ENCODE results near the gene CERK. TPM values are rescaled to one million over a fixed set of nuclear protein-coding genes. Genes with fewer than 3 reads are reported as not detected.

CERK gene
- total RNA-seq, 1 experiment from 2014 or later = 45.6 TPM

DNA sequence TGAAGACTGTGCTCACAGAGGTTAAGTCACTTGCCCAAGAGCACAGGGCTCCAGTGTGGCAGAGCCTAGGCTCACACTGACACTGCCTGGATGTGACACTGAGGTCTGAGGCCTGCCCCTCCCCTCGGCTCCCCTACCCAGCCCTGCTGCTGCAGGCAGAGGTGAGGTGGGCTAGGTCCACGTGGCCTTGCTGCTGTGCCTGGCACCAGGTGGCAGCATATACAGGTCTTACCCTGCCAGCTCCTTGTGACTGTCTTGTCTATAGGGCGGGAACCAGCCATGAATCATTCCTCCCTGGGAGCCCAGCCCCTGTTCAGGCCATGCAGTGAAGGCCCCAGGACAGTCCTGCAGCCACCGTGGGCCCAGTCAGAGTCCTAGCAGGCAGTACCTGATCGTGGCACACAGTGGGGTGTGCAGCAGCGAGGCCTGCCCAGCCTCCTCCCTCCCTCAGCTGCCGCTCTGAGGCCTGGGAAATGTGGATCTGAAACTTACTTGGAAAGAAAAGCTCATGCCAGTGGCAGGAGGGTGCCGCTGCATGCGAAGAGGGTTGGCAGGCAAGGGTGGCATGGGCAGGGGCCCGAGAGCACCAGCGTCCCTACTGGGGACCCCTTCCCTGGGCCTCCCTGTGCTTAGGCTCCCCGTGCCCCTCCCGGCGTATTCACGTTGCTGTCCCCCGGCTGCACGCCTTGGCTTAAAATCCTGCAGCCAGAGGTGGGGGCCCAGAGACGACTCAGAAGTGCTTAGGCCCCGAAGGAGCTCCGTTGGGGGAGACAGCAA, 1.2 kb upstream of the CERK start (continued):
- TF ChIP-seq, protein P1, sequence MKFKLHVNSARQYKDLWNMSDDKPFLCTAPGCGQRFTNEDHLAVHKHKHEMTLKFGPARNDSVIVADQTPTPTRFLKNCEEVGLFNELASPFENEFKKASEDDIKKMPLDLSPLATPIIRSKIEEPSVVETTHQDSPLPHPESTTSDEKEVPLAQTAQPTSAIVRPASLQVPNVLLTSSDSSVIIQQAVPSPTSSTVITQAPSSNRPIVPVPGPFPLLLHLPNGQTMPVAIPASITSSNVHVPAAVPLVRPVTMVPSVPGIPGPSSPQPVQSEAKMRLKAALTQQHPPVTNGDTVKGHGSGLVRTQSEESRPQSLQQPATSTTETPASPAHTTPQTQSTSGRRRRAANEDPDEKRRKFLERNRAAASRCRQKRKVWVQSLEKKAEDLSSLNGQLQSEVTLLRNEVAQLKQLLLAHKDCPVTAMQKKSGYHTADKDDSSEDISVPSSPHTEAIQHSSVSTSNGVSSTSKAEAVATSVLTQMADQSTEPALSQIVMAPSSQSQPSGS (CRISPR knock-in tag; IDR thresholded peaks at IDR 0.05; ENCODE audit: borderline replicate concordance, low read depth) = no peak

DNA sequence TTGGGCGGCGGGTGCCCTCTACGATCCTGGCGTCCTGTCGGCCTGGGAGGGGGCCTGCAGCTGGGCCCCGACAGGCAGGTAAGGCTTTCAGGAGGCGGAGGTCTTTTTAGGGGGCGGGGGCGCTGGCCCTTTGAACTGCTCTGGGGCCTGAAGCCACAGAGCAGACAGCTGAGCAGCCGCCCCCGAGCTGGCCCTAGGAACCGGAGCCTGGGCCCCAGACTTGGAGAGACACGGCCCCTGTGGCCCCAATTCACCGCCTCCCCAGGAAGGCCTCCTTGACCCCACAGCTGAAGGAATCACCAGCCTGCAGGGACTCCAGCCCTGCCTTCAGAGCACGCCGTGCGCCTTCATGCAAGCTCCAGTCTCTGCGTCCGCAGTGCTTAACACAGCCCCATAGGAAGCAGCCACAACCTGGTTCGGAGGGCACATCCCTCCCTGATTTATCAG, 618 bp upstream of the CERK start:
- Mint-ChIP-seq H3K4me3 (peak overlapping the region; percentile 65), H3K36me3 (no peaks in the 10 kb centered on the region), H3K9me3 (peaks cover 5% of the 10 kb centered on the region; the same call in 1 of the 2 replicates), H3K27me3 (ENCODE audit: low read depth) (no peaks in the 10 kb centered on the region; the same call in 1 of the 2 replicates), H3K27ac (no peak overlapping the region), H3K4me1 (peaks cover 27% of the 10 kb centered on the region)
- ChIA-PET CTCF (interaction anchor here (1.0 to 2.6 kb wide), 6 partner anchors 18 to 175 kb away, joined by 3 to 13 read pairs (median 4); partner anchors contain the start of gene TBC1D22A), POLR2A (interaction anchor here (0.8 to 1.8 kb wide), 2 partner anchors 24 to 175 kb away, joined by 4 to 6 read pairs; partner anchors contain the start of gene TBC1D22A)
- peak; percentile 24 for ATAC-seq
- no peak for TF ChIP-seq GRHL2 (CRISPR knock-in tag; IDR thresholded peaks at IDR 0.05; ENCODE audit: insufficient replicate concordance, severe bottlenecking)
- TF ChIP-seq ESRRA (CRISPR knock-in tag; IDR thresholded peaks at IDR 0.05; ENCODE audit: borderline replicate concordance) = 0 out of 2 replicates have a peak, but pooled peaks have one; percentile 65
- TF ChIP-seq, protein P2, sequence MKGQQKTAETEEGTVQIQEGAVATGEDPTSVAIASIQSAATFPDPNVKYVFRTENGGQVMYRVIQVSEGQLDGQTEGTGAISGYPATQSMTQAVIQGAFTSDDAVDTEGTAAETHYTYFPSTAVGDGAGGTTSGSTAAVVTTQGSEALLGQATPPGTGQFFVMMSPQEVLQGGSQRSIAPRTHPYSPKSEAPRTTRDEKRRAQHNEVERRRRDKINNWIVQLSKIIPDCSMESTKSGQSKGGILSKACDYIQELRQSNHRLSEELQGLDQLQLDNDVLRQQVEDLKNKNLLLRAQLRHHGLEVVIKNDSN (CRISPR knock-in tag; IDR thresholded peaks at IDR 0.05) = 0 out of 2 replicates have a peak, but pooled peaks have one; percentile 26
- DNase-seq (ENCODE audit: low spot score) = peak; percentile 53

DNA sequence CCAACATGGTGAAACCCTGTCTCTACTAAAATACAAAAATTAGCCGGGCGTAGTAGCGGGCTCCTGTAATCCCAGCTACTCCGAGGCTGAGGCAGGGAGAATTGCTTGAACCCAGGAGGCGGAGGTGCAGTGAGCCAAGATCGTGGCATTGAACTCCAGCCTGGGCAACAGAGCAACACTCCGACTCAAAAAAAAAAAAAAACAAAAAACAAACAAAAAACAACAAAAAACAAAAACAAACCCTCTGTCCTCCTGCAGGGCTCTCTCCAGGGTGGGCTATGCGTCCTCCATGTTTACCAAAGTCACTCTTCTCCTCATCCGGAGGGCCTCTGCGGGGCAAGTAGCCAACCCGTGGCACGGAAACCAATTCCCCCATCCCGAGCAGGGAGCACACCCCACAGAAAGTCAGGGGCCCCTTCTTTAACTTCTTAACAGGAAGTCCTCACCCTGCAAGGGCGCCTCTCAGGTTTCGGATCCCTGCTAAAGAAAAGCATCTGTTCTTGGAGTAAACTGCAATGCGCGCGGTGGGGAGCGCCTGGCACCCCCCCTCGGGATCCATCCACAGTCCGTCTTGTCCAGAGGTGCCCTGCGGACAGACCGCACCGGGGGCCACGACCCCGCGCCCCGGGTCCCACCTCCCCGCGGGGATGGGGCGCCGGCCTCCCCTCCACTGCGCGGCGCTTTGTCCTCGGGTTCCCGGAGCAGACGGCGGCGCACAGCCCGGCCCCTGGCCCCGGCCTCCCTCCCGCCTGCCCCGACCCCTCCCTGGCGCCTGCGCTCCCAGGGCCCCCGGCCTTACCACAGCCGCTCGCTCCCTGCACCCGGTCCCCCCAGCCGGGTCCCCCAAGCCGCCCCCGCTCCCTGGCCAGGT, 712 bp downstream of the CERK start:
- H3K4me3 Mint-ChIP-seq = peak overlapping the region; percentile 89
- peaks cover 31% of the 10 kb centered on the region for H3K4me1 Mint-ChIP-seq
- peak; percentile 37 for ATAC-seq
- no peaks in the 10 kb centered on the region; the same call in 1 of the 2 replicates for H3K27me3 Mint-ChIP-seq (ENCODE audit: low read depth)
- CTCF ChIA-PET = interaction anchor here (1.8 kb wide), 1 partner anchor 173 kb away, joined by 4 read pairs; no protein-coding TSS in a partner anchor
- H3K27ac Mint-ChIP-seq = peak overlapping the region; percentile 83; the same call in 1 of the 2 replicates
- H3K9me3 Mint-ChIP-seq = no peaks in the 10 kb centered on the region
- H3K36me3 Mint-ChIP-seq = no peaks in the 10 kb centered on the region
- DNase-seq (ENCODE audit: low spot score) = peak; percentile 58
- POLR2A ChIA-PET = no interaction called here
- no peak for TF ChIP-seq NFATC4 (CRISPR knock-in tag; IDR thresholded peaks at IDR 0.05)
- TF ChIP-seq FOXP1 (CRISPR knock-in tag; IDR thresholded peaks at IDR 0.05; ENCODE audit: borderline replicate concordance) = no peak
- TF ChIP-seq ZNF423 (CRISPR knock-in tag; IDR thresholded peaks at IDR 0.05) = peak; percentile 45; the same call in 1 of the 2 replicates

DNA sequence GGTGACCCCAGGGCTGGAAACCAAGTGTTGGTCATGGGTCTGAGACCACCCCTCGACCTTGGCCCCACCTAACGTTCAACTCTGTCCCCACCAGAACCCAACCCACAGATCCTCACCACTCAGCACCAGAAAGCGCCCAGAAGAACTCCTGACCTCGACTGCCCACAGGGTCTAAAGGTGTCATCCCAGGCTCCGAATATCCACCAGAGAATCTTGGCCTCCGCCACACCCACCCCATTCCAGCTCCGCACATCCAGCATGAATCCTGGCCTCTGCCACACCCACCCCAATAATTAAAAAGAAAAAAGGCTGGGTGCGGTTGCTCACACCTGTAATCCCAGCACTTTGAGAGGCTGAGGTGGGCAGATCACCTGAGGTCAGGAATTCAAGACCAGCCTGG, 1.3 kb downstream of the CERK start:
- H3K4me3 Mint-ChIP-seq = peak overlapping the region; percentile 89
- H3K9me3 Mint-ChIP-seq = no peaks in the 10 kb centered on the region
- ChIA-PET POLR2A (no interaction called here), CTCF (interaction anchor here (1.2 to 1.8 kb wide), 3 partner anchors 22 to 174 kb away, joined by 3 to 4 read pairs (median 4); no protein-coding TSS in a partner anchor)
- DNase-seq (ENCODE audit: low spot score) = no peak
- no peaks in the 10 kb centered on the region; the same call in 1 of the 2 replicates for H3K27me3 Mint-ChIP-seq (ENCODE audit: low read depth)
- TF ChIP-seq GABPB1 (CRISPR knock-in tag; IDR thresholded peaks at IDR 0.05) (no peak), NFATC4 (CRISPR knock-in tag; IDR thresholded peaks at IDR 0.05) (no peak)
- TF ChIP-seq, protein P3, sequence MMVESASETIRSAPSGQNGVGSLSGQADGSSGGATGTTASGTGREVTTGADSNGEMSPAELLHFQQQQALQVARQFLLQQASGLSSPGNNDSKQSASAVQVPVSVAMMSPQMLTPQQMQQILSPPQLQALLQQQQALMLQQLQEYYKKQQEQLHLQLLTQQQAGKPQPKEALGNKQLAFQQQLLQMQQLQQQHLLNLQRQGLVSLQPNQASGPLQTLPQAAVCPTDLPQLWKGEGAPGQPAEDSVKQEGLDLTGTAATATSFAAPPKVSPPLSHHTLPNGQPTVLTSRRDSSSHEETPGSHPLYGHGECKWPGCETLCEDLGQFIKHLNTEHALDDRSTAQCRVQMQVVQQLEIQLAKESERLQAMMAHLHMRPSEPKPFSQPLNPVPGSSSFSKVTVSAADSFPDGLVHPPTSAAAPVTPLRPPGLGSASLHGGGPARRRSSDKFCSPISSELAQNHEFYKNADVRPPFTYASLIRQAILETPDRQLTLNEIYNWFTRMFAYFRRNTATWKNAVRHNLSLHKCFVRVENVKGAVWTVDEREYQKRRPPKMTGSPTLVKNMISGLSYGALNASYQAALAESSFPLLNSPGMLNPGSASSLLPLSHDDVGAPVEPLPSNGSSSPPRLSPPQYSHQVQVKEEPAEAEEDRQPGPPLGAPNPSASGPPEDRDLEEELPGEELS (CRISPR knock-in tag; IDR thresholded peaks at IDR 0.05) = no peak
- H3K36me3 Mint-ChIP-seq = no peaks in the 10 kb centered on the region
- H3K4me1 Mint-ChIP-seq = peaks cover 37% of the 10 kb centered on the region
- ATAC-seq = no peak
- no peak overlapping the region for H3K27ac Mint-ChIP-seq

Data from WTC11 (cell line).